ENCODE results near the gene SLC16A2.

Gene SLC16A2

DNA sequence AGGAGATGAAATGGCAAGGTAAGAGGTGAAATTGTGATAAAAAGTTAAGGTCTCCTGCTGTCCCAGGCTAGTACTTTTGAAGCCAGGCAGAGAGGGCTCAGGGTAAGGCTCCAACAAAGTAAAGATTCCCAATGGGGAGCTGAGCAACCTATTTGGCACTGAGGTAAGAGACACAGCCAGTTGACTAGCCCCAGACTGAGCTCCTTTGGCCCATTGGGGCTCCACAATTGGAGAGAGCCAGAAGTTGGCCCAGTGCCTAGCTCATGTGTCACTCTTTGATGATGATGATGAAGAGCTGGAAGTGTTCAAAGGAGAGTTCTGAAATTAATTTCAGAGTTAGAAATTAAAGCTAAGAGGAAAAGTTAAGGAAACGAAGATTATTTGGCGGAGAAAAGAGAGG, 98.6 kb downstream of the SLC16A2 start:
- no peak for DNase-seq (ENCODE audit: low spot score)
- TF ChIP-seq, protein P1, sequence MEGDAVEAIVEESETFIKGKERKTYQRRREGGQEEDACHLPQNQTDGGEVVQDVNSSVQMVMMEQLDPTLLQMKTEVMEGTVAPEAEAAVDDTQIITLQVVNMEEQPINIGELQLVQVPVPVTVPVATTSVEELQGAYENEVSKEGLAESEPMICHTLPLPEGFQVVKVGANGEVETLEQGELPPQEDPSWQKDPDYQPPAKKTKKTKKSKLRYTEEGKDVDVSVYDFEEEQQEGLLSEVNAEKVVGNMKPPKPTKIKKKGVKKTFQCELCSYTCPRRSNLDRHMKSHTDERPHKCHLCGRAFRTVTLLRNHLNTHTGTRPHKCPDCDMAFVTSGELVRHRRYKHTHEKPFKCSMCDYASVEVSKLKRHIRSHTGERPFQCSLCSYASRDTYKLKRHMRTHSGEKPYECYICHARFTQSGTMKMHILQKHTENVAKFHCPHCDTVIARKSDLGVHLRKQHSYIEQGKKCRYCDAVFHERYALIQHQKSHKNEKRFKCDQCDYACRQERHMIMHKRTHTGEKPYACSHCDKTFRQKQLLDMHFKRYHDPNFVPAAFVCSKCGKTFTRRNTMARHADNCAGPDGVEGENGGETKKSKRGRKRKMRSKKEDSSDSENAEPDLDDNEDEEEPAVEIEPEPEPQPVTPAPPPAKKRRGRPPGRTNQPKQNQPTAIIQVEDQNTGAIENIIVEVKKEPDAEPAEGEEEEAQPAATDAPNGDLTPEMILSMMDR (IDR thresholded peaks at IDR 0.05; ENCODE audit: borderline replicate concordance, control extremely low read depth, extremely low read depth, insufficient read depth, missing control alignments): no peak
- in situ Hi-C loops (cut with MboI; ENCODE audit: low sequenced_read_pairs, unreplicated experiment): no loop called here

- in situ Hi-C loops (cut with MboI; ENCODE audit: low sequenced_read_pairs, unreplicated experiment): no loop called here
- TF ChIP-seq, protein P1 (IDR thresholded peaks at IDR 0.05; ENCODE audit: borderline replicate concordance, control extremely low read depth, extremely low read depth, insufficient read depth, missing control alignments): no peak
- no peak for DNase-seq (ENCODE audit: low spot score)
These were observed 99.0 kb downstream of the SLC16A2 start for GRCh38 chrX:74520291-74520690.

GRCh38 chrX:74520896-74521295, 99.6 kb downstream of the SLC16A2 start:
- in situ Hi-C loops (cut with MboI; ENCODE audit: low sequenced_read_pairs, unreplicated experiment): no loop called here
- no peak for DNase-seq (ENCODE audit: low spot score)

DNA sequence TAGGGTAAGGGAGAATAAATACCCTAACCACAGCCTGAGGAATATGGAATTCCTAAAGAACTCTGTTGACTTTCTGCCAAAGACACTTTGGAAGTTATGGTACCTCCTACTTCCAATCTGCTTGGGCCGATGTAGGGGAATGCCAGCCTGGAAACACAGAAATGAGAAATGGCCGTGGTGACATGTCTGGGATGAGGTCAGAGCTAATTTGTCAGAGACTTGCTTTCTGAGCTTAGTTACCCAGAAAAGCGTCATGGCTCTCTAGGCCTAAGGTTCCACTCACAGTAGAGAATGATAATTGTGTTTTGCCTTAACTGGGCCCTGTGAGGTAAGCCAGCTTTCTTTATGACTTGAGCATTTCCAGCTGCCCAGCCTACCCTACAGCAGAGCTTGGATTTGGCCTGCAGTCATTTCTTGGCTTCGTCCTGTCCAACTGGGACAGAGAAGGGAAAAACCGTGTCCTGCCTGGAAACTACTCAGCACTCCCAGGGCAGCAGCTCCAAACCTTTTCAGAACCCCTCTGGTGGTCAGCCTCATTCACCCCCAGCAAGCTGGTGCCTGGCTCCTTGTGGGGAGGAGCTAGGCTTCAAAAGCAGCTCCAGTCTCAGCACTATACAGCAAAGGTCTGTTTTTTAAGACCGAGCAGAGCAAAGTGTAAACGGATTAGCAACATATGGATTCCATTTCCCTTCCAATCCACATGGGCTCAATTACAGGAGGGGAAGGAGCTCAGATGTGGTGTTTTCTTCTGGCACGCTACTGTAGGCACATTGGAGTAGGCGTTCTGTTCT, 100.9 kb downstream of the SLC16A2 start:
- TF ChIP-seq, protein P1 (IDR thresholded peaks at IDR 0.05; ENCODE audit: borderline replicate concordance, control extremely low read depth, extremely low read depth, insufficient read depth, missing control alignments): no peak
- no peak for DNase-seq (ENCODE audit: low spot score)
- in situ Hi-C loops (cut with MboI; ENCODE audit: low sequenced_read_pairs, unreplicated experiment): no loop called here

More at GRCh38 chrX:74520896-74521295, 99.6 kb downstream of the SLC16A2 start:
- TF ChIP-seq, protein P1 (IDR thresholded peaks at IDR 0.05; ENCODE audit: borderline replicate concordance, control extremely low read depth, extremely low read depth, insufficient read depth, missing control alignments): no peak

GRCh38 chrX:74523224-74523623, 101.9 kb downstream of the SLC16A2 start:
- TF ChIP-seq, protein P1 (IDR thresholded peaks at IDR 0.05; ENCODE audit: borderline replicate concordance, control extremely low read depth, extremely low read depth, insufficient read depth, missing control alignments): no peak
- in situ Hi-C loops (cut with MboI; ENCODE audit: low sequenced_read_pairs, unreplicated experiment): no loop called here
- no peak for DNase-seq (ENCODE audit: low spot score)

DNA sequence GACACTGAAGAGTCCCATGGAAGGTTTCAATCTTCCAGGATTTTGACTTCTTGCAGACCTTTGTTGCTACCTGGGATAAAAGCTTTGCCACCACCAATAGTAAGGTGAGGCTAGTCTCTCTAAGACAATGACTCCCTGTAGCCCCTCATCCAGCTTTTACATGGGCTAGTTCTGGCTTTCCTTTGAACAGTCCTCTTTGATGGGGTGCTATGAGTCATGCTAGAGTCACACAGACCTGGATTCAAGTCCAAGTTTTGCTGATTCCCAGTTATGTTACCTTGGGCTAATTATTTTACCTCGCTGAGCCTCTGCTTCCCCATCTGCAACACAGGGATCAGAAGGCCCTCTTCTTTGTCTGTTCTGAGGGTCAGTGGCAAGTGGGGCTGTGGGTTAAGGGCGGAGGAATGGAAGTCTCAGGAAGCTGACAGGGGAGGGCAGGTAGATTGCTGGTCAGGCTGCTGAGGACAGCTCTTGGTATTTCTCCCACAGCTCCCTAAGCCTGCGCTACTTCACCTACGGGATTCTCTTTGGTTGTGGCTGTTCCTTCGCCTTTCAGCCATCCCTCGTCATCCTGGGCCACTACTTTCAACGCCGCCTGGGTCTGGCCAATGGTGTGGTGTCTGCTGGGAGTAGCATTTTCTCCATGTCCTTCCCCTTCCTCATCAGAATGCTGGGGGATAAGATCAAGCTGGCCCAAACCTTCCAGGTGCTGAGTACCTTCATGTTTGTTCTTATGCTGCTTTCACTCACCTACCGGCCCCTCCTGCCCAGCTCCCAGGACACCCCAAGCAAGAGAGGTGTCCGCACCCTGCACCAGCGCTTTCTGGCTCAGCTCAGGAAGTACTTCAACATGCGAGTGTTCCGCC, 102.8 kb downstream of the SLC16A2 start:
- DNase-seq (ENCODE audit: low spot score): no peak
- TF ChIP-seq, protein P1 (IDR thresholded peaks at IDR 0.05; ENCODE audit: borderline replicate concordance, control extremely low read depth, extremely low read depth, insufficient read depth, missing control alignments): no peak
- in situ Hi-C loops (cut with MboI; ENCODE audit: low sequenced_read_pairs, unreplicated experiment): no loop called here
